CD4-positive, alpha-beta T cell treated with Interleukin-4 for 4 hours (primary cell): ENCODE results near the gene NKX2-3.

Source experiments
- DNase-seq: peaks from one replicate; pipeline ENCODE4 v3.0.0-alpha.2; 2020

The NKX2-3 gene

DNA sequence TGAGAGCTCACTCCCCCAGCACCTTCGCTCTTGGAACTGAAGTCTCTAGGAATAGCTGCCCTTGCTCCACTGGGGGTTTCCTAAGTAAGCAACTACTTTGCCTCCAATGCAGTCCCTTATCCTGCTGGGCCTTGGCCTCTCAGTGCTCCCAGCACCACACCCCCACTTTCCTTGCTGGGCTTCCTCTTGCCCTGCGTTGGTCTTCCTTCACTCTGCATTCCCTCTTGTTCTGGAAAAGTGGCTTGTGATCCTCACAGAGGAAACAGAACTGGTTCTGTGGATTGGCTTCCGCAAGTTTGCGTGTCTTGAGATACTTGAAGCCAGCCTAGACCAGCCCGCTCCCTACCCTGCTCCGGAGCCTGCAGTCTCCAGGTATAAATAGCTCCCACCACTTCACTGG is 6.4 kb downstream of the NKX2-3 start:
- no peak for DNase-seq

DNA sequence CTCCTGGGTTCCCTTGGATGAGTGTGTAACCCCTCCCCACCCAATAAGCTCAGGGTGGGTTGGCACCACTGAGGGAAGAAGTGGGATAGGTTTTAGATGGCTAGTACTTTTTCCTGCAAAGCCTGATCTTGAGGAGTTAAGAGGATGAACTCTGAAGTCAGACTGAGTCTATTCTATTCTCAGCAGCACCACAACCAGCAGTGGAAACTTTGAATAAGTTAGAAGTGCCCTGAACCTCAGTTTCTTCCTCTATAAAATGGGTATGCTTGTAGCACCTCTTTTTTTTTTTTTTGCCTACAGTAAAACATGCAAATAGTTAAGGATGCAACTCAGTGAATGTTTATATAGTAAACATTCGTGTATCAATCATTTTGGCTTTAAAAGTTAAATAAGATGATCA is 7.1 kb downstream of the NKX2-3 start:
- no peak for DNase-seq

DNA sequence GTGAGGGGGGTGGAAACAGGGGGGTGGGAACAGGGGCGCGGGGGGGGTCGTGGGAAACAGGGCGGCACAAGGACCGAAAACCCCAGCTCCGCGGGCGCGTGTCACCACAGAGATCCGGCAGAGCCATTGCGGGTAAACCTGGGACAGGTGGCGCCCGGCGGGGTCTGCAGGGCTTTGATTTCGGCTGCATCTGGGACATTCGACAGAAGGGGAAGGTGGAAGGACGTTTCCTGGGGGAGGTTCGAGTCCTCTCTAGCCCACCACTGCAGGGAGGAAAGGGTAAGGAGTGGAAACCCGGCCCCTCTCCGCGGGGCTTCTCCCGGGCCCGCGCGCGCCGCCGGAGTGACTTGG is 7.5 kb downstream of the NKX2-3 start:
- DNase-seq: no peak

DNA sequence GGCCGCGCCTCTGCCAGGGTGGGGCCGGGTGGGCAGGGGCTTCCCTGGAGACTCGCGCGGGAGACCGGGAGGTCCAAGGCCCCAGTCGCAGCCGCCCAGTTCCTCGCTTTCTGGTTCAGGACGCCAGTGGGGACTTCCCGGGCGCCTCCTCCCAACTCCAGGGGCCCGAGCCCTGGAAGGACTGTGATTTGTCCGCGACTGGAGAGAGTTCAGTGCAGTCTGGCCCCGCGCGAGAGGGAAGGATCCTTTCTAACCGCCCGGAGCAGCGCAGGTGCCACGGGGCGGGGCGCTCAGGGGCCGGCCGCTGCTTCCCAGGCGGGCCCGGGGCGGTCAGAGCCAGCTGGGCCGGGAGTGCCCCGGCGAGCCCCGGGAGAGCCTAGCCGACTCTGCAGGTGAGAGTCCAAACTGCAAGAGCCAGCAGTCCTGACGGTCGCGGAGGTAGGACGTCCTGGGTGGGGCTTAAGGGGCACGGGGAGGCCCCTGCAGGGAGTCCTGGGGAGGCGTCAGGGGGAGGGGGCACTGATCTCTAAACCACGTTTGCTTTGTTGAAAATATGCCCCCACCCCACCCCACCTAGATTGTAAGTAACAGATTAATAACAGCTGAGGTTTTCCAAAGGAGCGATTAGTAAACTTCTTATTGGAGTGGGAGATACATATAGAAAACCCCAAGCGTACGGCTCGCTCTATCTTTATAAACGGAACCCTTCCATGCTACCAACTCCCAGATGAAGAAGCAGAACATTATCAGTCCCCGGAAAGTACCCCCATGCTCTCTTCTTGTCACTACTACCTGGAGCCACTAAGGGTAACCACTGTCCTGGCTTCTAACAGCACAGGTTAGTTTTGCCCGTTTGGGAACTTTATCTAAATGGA is 8.2 kb downstream of the NKX2-3 start:
- DNase-seq: no peak

DNA sequence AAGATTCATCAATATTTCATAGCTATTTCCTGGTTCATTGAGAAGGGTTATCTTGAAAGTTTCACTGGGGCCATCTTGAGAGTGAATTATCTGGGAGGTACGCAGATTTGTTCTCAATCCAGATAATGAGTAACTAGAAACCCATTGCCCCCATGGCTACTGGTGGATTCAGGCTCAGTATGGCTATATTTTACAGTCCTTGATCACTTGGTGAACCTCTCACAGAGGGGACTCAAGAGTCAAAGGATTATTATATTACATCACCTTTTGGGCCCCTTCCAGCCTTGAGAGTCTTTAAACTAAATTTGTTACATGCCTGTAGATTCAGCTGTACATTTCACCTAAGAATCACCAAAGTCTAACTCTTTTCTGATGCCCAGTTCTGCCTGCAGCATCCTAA is 11.6 kb downstream of the NKX2-3 start:
- DNase-seq: no peak

DNA sequence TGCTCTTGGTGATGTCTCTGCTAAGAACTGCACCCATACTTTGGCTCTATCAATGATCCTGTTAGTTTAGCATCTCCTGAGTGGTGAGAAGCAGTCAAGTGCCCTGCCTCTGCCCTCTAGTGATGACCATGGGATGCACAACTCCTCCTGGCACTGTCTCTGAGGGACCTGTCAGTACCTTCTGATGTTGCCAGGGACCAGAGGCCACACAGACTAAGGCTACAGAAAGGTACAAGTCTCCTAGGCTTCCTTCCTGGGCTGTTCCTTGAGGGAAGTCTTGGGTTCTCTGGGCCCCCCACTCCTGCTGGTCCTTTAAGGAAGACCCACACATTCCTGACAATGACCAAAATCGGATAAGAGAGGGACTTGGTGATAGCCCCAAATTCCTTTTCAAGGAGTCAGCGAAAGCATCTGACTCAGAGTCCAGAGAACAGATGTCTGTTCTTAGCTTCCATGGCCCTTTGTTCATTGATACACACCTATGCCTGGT is 15.3 kb downstream of the NKX2-3 start:
- no peak for DNase-seq

DNA sequence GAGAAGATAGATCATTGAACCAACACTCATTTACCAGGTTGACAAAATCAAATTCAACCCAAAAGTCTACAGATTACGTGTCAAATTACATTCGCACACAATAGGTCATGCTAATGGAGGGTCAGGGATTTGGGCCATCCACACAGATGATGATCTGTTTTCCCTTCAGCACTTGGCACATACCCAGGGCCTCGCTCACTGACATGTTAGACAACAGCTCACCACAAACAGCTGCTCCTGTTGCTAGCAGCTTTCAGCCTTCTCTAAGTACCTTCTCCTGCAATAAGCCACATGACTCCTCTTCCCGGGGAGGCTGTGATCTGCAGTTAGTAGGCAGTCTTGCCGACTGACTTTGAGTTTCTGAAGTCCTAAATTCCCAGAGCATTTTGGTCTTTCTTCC is 18.4 kb downstream of the NKX2-3 start:
- no peak for DNase-seq

DNA sequence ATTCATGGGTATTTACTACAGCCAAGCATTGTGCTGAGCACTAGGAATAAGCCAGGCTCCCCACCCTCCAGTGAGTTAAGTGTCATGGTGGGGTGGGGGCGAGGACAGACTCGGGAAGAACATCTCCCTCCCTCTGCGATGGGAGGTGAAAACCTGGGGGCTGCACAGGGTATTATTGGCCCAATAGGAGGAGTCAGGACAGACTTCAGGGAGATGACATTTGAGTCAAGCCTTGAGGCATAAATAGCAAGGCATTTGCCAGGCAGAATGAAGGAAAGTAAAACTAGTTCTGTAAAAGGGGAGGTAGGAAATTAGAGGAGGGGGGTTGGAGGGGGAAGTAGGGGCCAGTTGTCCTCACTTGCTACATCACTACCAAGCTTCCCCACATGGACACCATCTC is 18.9 kb downstream of the NKX2-3 start:
- no peak for DNase-seq

DNA sequence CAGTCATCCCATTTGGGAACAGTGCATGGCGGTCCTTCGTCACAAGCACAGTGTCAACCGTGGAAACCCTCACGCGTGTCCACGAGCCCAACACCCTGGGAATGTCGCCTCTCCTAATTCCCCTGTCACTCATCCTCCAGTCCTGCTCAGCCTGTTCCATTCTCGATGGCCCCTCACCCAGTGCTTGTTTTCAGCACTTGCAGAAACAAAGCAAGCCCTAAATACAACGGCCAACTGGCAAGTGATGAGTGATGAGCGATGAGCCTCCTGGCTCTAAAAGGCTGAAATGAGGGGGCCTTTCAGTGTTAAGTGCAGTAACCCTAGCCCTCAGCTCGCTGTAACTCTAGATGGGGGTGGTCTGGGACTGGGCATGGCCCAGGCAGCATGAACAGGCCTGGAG is 22.6 kb downstream of the NKX2-3 start:
- no peak for DNase-seq

DNA sequence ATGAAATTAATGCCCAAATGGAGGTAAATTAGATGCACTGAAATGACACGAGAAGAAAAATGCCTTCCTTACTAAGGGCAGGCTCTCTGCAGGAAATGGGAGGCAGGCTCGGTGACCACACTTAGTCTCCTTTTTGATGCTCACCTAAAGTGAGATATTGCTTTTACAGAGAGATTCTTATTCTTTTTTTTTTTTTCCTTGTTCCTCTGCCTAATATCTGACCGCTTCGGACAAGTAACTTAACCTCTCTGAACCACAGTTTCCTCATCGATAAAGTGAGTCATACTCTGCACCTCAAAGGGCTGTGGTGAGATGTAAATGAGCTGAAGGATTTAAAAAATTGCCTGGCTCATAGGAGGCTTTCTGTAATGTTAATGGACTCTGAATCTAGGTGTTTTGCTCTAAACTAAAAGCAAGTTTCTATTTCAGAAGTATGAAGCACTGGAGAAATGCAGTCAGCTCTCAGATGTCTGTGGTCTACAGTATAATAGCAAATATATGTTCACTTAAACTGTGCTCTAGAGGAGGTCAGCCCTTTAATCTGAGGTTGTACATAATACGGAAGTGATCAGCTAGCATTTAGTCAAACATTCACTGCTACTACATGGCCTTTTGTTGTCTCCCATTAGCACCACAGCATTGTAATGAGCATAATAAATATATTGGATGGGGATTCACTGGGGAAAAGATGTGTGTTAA is 23.2 kb downstream of the NKX2-3 start:
- peak; percentile 21 for DNase-seq

DNA sequence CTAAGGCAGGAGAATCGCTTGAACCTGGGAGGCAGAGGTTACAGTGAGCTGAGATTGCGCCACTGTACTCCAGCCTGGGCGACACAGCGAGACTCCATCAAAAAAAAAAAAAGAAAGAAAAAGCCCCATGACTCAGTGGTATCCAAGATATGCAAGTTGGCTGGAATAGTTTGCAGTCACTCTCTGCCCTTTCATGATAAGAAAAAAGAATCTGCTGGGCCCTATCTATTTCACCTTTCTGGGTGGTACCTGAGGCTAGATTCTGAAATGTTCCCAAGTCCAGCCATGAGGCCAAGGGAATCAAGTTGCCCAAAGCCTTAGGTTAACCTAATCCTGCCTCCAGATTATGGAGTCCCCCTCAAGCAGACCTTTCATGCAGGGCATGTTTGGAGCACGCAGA is 24.3 kb downstream of the NKX2-3 start:
- DNase-seq: no peak

DNA sequence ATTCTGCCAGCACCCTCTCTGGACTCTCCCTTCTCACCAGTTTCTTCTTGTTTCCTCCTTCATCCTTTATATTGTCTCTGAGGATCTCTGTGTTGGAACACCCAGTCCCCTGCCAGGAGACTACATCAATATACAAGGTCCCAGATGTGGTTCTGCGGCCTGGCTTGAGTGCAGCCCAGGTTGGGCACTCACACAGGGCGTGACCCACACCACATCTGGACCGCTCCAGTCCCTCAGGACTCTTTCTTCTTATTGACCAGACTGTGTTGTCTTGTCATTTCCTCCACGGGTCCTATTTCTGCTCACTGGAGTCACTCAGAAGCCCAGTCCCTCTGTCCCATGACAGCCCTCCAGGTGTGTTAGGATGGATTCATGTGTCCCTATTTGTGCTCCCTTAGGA is 26.0 kb downstream of the NKX2-3 start:
- DNase-seq: no peak

DNA sequence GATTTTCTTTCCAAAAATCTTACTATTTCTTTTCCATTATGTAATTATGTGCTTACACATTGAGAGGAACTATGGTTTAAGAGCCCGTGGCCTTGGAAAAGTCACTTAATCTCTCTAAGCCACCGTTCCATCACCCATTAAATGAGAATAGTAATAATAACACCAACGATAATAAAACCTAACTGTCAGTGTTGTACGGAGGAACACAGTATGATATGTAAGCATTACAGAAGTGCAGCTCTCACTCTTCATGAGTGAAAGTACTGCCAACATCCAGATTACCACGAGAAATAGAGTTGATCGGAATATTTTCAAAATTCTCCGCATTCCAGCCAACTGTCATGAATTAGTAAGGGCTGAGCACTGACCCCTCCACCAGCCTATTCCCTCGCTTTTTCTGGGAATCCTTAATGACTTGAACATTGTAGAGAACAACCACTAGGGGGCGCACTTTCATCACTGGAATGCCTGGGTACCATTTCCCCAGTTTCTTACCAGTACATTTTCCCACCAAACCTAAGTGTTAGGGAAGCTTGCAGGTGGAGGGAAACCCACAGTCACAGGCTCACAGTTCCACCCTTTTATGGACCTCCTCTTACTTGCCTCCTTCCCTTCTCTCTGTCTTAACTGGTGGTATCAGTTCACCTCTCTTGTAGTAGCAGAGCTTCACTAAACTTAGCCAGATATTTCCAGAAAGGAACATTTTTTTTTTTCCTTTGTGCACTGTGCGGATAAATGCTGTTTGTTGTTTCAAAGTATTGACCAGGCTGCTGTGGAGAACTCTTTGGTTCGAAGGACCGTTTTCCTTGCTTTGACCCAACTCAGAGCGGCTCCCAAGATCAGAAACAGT is 27.8 kb downstream of the NKX2-3 start:
- peak; percentile 46 for DNase-seq

DNA sequence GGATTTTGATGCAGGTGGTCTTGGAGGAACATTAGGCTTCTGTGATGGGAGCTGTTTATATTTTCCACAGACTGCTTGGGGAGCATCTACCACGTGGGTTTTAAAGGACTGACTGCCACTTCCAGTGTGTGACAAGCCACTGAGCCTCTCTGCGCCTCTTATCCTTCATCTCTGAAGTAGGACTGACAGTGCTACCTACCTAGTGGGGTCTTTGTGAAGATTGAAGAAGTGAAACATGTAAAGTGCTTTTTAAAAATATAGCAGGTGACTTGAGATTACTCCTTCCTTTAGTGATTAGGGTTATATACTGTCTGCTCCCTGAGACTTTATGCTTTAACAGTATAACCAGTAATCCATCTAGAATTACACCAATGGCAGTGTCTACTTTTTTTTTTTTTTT is 29.9 kb downstream of the NKX2-3 start:
- no peak for DNase-seq

DNA sequence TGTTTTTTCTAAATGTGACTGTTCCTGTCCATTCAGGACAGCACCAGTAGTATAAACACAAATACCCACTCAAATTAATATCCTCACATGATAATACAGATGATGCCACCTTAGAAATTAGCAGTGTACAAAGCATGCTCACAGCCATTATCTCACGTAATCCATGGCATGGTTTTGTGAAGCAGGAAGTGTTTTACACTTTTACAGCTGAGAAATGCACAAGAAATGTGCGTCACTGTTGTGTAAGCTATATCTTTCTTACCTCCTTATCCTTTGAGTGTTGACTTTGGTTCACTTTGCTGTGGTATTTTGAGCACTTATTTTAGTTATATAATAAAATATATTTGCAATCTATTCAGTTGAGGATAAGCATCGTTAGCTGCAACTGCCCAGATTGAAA is 31.6 kb downstream of the NKX2-3 start:
- DNase-seq: no peak

DNA sequence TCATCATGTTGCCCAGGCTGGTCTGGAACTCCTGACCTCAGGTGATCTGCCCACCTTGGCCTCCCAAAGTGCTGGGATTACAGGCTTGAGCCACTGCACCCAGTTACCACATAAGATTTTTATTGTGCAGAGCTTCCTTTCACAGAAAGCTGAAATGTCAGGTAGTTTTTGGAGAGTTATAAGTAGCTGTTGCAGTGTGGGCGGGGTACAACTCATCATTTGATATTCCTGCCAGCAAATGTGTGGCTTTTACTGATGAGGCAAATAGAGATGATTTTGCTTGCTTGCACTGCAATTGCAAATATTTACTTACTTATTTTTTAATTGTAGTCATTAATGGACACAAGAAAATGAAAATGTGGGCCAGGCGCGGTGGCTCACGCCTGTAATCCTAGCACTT is 32.4 kb downstream of the NKX2-3 start:
- DNase-seq: no peak

DNA sequence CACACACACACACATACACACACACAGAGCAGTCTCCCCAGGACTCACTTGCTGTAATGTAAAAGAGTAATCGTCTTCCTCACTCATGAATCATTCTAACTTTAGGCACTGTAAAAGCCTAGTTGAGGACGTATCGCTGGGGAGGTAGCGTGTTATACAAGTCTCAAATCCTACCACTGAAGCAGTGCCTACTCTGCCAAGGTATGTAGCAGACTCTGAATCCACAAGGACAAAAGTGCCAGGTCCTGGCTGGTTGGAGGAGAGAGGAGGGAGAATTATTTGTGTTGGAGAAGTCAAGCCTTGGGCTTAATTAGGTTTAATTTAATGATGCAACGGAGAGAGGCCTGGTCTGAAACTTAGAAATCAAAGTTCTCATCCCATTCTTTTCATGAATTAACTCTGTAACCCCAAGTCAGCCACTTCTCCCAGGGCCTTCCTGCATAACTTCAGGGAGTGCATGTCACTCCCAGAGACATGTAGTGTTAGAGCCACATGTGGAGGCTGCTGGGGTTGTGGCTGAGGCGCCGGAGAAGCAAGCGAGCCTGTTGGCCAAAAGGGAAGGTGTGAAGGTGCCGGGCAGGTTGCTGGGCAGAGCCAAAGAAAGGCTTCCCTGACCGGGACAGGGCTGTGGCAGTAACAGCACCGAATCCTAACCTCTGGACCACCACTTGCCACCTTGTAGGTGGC is 36.7 kb downstream of the NKX2-3 start:
- DNase-seq: no peak

DNA sequence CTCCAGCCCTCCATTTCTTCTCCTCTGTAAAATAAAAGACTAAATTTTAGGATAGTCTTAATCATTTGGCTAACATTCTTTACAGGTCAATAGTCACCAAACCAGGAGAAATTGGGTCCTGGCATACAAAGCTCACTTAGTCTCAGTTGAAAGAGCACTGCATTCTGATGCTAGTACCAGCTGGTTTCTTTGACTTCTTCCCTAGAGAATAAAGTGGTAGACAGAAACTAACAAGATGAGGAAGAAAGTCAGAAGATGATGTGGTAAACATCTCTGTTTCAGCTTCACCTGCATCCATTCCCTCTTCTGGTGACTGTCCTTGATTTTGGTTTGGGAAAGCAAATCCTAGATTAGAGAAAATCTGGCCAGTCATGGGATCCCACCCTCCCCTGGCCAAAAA is 37.2 kb downstream of the NKX2-3 start:
- DNase-seq: no peak

DNA sequence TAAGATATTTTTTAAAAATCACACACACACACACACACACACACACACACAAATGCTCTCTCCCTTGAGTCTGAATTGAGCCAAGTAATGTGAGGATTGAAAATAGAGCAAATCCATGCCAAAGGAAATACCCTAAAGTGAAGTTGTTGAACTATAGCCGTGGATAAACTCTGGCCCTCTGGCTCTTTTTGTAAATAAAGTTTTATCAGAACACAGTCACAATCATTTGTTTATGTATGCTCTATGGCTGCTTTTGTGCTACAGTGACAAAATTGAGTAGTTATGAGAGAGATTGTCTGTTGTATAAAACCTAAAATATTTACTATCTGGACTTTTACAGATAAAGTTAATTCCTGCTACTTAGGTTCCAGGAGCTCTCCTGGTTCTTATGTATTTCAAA is 39.1 kb downstream of the NKX2-3 start:
- DNase-seq: no peak

DNA sequence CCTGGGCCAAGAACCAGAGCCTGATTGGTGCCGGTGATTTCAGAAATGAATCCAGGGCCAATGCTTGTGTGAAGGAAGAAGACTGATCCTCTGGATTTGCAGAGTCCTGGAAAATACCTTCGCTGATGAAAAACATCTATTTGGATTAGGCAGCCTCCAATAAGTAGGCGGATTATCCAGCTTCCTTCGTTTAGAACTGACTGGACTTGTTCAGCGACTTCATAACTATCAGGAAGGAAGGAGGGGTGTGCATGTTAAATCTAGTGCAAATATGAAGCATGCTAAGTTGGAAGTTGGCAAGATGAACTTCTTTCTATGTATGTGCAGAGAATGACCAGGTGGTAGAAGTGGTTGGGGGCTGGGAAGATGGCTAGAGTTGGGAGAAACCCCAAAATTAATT is 41.0 kb downstream of the NKX2-3 start:
- DNase-seq: no peak

DNA sequence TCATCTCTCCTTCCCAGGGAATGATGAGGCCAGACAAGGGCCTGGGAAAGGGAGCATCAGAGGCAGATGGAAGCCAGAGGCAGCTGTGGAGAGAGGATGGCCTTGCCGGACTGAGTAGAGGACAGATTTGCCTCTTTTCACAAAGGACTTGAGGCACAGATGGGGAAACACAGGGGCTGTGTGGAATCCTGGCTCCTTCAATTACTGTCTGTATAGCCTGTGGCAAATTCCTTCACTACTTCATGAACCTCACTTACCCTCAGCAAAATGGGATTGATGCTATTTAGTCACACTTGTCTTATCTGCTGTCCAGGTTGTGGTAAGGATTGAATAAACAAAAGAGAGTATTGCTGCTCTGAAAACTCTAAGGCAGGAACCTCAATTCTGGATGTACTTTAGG is 47.2 kb downstream of the NKX2-3 start:
- DNase-seq: no peak

DNA sequence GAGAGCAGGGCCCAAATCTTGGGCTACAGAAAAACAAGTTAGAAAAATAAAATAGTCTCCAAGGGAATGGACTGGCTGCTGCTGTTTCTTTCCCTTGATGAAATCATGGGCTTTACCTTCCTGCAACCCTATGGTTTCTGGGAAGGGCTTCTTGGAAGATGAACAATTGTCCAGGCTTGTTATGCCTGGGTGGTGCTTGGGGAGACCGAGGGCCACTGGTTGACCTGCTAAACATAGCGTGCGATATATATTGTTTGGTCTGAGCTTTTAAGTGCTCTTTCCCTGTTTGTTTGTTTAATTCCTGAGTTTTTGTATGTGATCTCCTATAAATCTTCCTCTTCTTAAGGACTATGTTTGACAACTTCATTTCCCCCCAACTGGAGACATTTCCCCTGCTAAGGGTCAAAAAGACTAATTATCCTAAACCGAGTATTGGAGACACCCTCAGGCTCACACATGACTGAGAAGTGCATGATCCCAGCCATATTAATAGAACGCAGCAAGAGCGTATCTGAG is 49.6 kb downstream of the NKX2-3 start:
- DNase-seq: no peak

DNA sequence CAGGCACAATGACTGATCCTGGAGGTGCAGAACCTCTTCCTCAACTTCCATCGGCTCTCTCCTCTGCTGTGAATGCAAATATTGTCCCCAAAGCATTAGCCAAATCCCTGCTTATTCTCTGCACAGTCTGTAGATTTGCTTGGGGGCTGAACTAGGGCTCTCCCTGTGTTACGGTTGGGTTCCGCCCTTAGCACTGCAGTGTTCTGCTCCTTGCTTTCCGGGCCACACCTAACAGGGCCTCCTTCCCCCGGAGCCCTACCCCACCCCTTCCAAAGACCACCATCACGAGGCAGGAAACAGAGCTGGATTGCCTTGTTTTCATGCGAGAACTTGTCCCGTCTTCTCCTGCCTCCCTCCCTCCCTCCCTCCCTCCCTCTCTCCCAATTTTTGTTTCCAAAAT is 50.9 kb downstream of the NKX2-3 start:
- no peak for DNase-seq
